Thoracic aorta (tissue), 2 donors: ENCODE measurements around the gene LRMDA. TPM values are rescaled to one million over a fixed set of nuclear protein-coding genes. Genes with fewer than 3 reads are reported as not detected.

Source experiments
- ATAC-seq: fragments of 150-250 bp; one replicate; pipeline ENCODE4 v1.8.0; 2017; ENCODE audit warnings: low read depth; ENCODE audit not compliant: insufficient number of reproducible peaks, low FRiP score
- DNase-seq: peaks from one replicate; pipeline ENCODE4 v3.0.0-alpha.2; 2020; ENCODE audit warnings: low spot score
- H3K27ac ChIP-seq, 2 donors: fragments of 200-600 bp; sonication (generic); 1 replicate in 1 of 2; 2 replicates in 1 of 2; pipeline ENCODE4 v1.5.1; 2016; ENCODE audit warnings: mild to moderate bottlenecking in 2 of 2, moderate library complexity in 2 of 2
- H3K27me3 ChIP-seq: fragments of 200-600 bp; sonication (generic); replicated peaks from 2 replicates; pipeline ENCODE4 v1.6.0; 2016; ENCODE audit warnings: mild to moderate bottlenecking; ENCODE audit not compliant: insufficient read depth
- H3K36me3 ChIP-seq: fragments of 200-600 bp; sonication (generic); one replicate; pipeline ENCODE4 v1.5.1; 2016
- H3K4me1 ChIP-seq, 2 donors: fragments of 200-600 bp; sonication (generic); 1 replicate in 1 of 2; 2 replicates in 1 of 2; pipeline versions ENCODE4 v1.5.1 to v1.6.0; 2016; ENCODE audit warnings: low read depth in 2 of 2, mild to moderate bottlenecking in 1 of 2; ENCODE audit not compliant: control insufficient read depth in 1 of 2
- H3K4me3 ChIP-seq: fragments of 200-600 bp; sonication (generic); 2 replicates; pipeline ENCODE4 v1.5.1; 2016; ENCODE audit warnings: mild to moderate bottlenecking
- H3K9me3 ChIP-seq: fragments of 200-600 bp; sonication (generic); 2 replicates; pipeline ENCODE4 v1.5.1; 2016
- CTCF ChIP-seq: fragments of 200-600 bp; sonication (generic); IDR thresholded peaks from one replicate; pipeline ENCODE4 v1.5.1; 2019; ENCODE audit warnings: antibody characterized with exemption
- total RNA-seq, 2 donors: library from RNA; depleted of rRNA; stranded (reverse); fragments of >200 nt; gene quantifications; one replicate each; pipeline versions ENCODE4 v1.1.0 to v1.2.3, GENCODE V29; 2016

The LRMDA gene
- total RNA-seq, 2 donors from 2014 or later: 8.3 to 36.6 TPM

GRCh38 chr10:76354921-76355320, 923.5 kb downstream of the LRMDA start:
- DNase-seq (no peak), ATAC-seq (no peak)
- TF ChIP-seq CTCF: no peak
- Histone ChIP-seq H3K4me1 (peaks cover 0 to 3% of the 10 kb centered on the region in 2 donors), H3K9me3 (no peaks in the 10 kb centered on the region), H3K27me3 (no peaks in the 10 kb centered on the region), H3K4me3 (no peak overlapping the region), H3K36me3 (no peaks in the 10 kb centered on the region), H3K27ac (no peak overlapping the region)

GRCh38 chr10:76356557-76356956, 925.1 kb downstream of the LRMDA start:
- Histone ChIP-seq H3K27me3 (no peaks in the 10 kb centered on the region), H3K4me3 (no peak overlapping the region), H3K27ac (no peak overlapping the region), H3K4me1 (peaks cover 0 to 3% of the 10 kb centered on the region in 2 donors), H3K9me3 (no peaks in the 10 kb centered on the region), H3K36me3 (no peaks in the 10 kb centered on the region)
- no peak for TF ChIP-seq CTCF
- DNase-seq: no peak
- ATAC-seq: no peak

GRCh38 chr10:76357726-76358415, 926.4 kb downstream of the LRMDA start:
- Histone ChIP-seq H3K4me1 (peaks cover 0 to 3% of the 10 kb centered on the region in 2 donors), H3K27me3 (no peaks in the 10 kb centered on the region), H3K4me3 (no peak overlapping the region), H3K27ac (no peak overlapping the region), H3K9me3 (no peaks in the 10 kb centered on the region), H3K36me3 (no peaks in the 10 kb centered on the region)
- no peak for TF ChIP-seq CTCF
- no peak for ATAC-seq
- DNase-seq: no peak

- H3K9me3 ChIP-seq: no peaks in the 10 kb centered on the region
- H3K27me3 ChIP-seq: no peaks in the 10 kb centered on the region
- H3K4me3 ChIP-seq: no peak overlapping the region
- H3K36me3 ChIP-seq: no peaks in the 10 kb centered on the region
- no peak for ATAC-seq
- H3K27ac ChIP-seq: no peak overlapping the region
- peaks cover 0 to 3% of the 10 kb centered on the region in 2 donors for H3K4me1 ChIP-seq
- no peak for DNase-seq
- TF ChIP-seq CTCF: no peak
These were observed 927.4 kb downstream of the LRMDA start for GRCh38 chr10:76358743-76359395.

- no peak for ATAC-seq
These were observed 944.3 kb downstream of the LRMDA start for GRCh38 chr10:76375761-76376160.

More at GRCh38 chr10:76375761-76376160, 944.3 kb downstream of the LRMDA start:
- Histone ChIP-seq H3K27me3 (no peaks in the 10 kb centered on the region), H3K27ac (no peak overlapping the region), H3K4me3 (no peak overlapping the region), H3K4me1 (peaks cover 0 to 4% of the 10 kb centered on the region in 2 donors), H3K36me3 (no peaks in the 10 kb centered on the region), H3K9me3 (no peaks in the 10 kb centered on the region)
- TF ChIP-seq CTCF: no peak
- DNase-seq: no peak
